ENCODE results near the gene DCST2. TPM values are rescaled to one million over a fixed set of nuclear protein-coding genes. Genes with fewer than 3 reads are reported as not detected.

The DCST2 gene
- total and polyA plus RNA-seq, 9 of the 15 experiments (the other 6 are each of a cell fraction or from before 2014, with no cell fraction given): 0.09 to 0.49 (median 0.11) TPM; not detected in 3

- no peaks in the 10 kb centered on the region; a peak in 1 of 5 replicates for H3K27me3 ChIP-seq (ENCODE audit: control insufficient read depth in 2 of 2, insufficient read depth in 2 of 2, low read length in 2 of 2)
- peaks cover 11 to 27% of the 10 kb centered on the region in 2 experiments; a peak in 4 of 5 replicates for H3K4me1 ChIP-seq (replicated peaks in 1 of 2; ENCODE audit: control insufficient read depth in 2 of 2, insufficient read depth in 2 of 2, low read length in 2 of 2)
- ChIA-PET POLR2A (interaction anchor here (0.6 to 2.1 kb wide), 4 partner anchors 16 to 32 kb away, joined by 3 to 5 read pairs (median 3); no protein-coding TSS in a partner anchor), CTCF (ENCODE audit: low intra/inter-chr PET ratio) (interaction anchor here (0.8 to 3.1 kb wide), 3 partner anchors 18 to 82 kb away, joined by 6 to 19 read pairs (median 8); partner anchors contain the start of gene PYGO2)
- BruUV-seq (replicated peaks): no TSS peak
- H3K79me2 ChIP-seq (ENCODE audit: control insufficient read depth, insufficient read depth, low read length): no peaks in the 10 kb centered on the region
- H3K27ac ChIP-seq (ENCODE audit: extremely low read depth, low read depth, low read length): no peak overlapping the region
- 68% methylated on average over 6 of the region's 6 CpGs for WGBS (ENCODE audit: insufficient coverage, low coverage, missing lambda C conversion rate)
- peak overlapping the region in 1 of 2 experiments; percentile 59; a peak in 1 of 4 replicates for H3K9ac ChIP-seq (ENCODE audit: insufficient read depth in 1 of 2, low read depth in 2 of 2, low read length in 2 of 2)
- no peak overlapping the region for H3K4me2 ChIP-seq (ENCODE audit: insufficient read depth, low read length)
- H3K9me1 ChIP-seq (ENCODE audit: control insufficient read depth, insufficient read depth, low read length): peaks cover 4% of the 10 kb centered on the region
- H4K20me1 ChIP-seq (replicated peaks; ENCODE audit: control insufficient read depth, insufficient read depth, low read length): peaks cover 6% of the 10 kb centered on the region; the same call in 1 of the 2 replicates
- no peak for FAIRE-seq
- no peaks in the 10 kb centered on the region for H3K9me3 ChIP-seq (replicated peaks; ENCODE audit: control insufficient read depth, insufficient read depth, low read depth, low read length)
- no peak for DNase-seq (ENCODE audit: extremely low read depth in 1 of 4, low spot score in 3 of 4)
- no peak for ATAC-seq
- intact Hi-C loops (cut with micrococcal nuclease): no loop called here
- H3K36me3 ChIP-seq (ENCODE audit: control insufficient read depth, insufficient read depth, low read length): no peaks in the 10 kb centered on the region
- no peak overlapping the region for H3K4me3 ChIP-seq
- H2AFZ ChIP-seq (ENCODE audit: low read depth, low read length): no peak overlapping the region
- in situ Hi-C loops (cut with MboI): no loop called here
- TF ChIP-seq ZNF431 (CRISPR knock-in tag; IDR thresholded peaks at IDR 0.05) (no peak), CGGBP1 (CRISPR knock-in tag; IDR thresholded peaks at IDR 0.05) (no peak), ZNF274 (IDR thresholded peaks at IDR 0.05; ENCODE audit: borderline replicate concordance, low read depth, low read length) (no peak), ETV1 (tag; conservative IDR thresholded peaks at IDR 0.05; ENCODE audit: low read depth) (no peak), MLLT1 (IDR thresholded peaks at IDR 0.05) (no peak), KHSRP (IDR thresholded peaks at IDR 0.05) (no peak), MED1 (CRISPR knock-in tag; IDR thresholded peaks at IDR 0.05; ENCODE audit: borderline replicate concordance) (no peak), RERE (CRISPR knock-in tag; IDR thresholded peaks at IDR 0.05; ENCODE audit: borderline replicate concordance) (no peak), ZEB2 (IDR thresholded peaks at IDR 0.05) (no peak), NR4A1 (CRISPR knock-in tag; IDR thresholded peaks at IDR 0.05) (no peak), NR4A1 (tag; IDR thresholded peaks at IDR 0.05) (no peak), PURB (CRISPR knock-in tag; IDR thresholded peaks at IDR 0.05; ENCODE audit: low read depth) (no peak), ZNF639 (CRISPR knock-in tag; conservative IDR thresholded peaks at IDR 0.05 in 1 of 2, IDR thresholded peaks at IDR 0.05 in 1 of 2) (no peak), KAT8 (IDR thresholded peaks at IDR 0.05; ENCODE audit: low read depth) (no peak), ZNF184 (CRISPR knock-in tag; IDR thresholded peaks at IDR 0.05) (no peak)
These were observed 10.8 kb upstream of the DCST2 start for GRCh38 chr1:155044365-155044764.

Measured in K562 (cell line).